Upper lobe of left lung (tissue), 6 donors: ENCODE measurements around the gene TAS2R30. TPM values are rescaled to one million over a fixed set of nuclear protein-coding genes. Genes with fewer than 3 reads are reported as not detected.

Experiments used
- ATAC-seq, 2 donors: fragments of 200-7000 bp; cut with Tn5 transposase; one replicate each; pipeline ENCODE4 v1.9.1; 2022; ENCODE audit warnings: mild to moderate bottlenecking in 2 of 2, moderate library complexity in 2 of 2; ENCODE audit not compliant: low FRiP score in 2 of 2
- DNase-seq, 2 donors: peaks; one replicate each; pipeline ENCODE4 v3.0.0-alpha.2; 2019 to 2020
- H3K27ac ChIP-seq, 4 donors: fragments of 200-600 bp; sonication (generic); one replicate each; pipeline ENCODE4 v1.5.1; 2016 to 2019
- H3K27me3 ChIP-seq, 4 donors: fragments of 200-600 bp; sonication (generic); one replicate each; pipeline ENCODE4 v1.5.1; 2017 to 2019
- H3K36me3 ChIP-seq, 4 donors: fragments of 200-600 bp; sonication (generic); one replicate each; pipeline ENCODE4 v1.5.1; 2016 to 2019
- H3K4me1 ChIP-seq, 4 donors: fragments of 200-600 bp; sonication (generic); one replicate each; pipeline ENCODE4 v1.5.1; 2018 to 2019
- H3K4me3 ChIP-seq, 4 donors: fragments of 200-600 bp; sonication (generic); one replicate each; pipeline ENCODE4 v1.5.1; 2017 to 2019; ENCODE audit warnings: mild to moderate bottlenecking in 2 of 4, moderate library complexity in 1 of 4
- H3K9me3 ChIP-seq, 4 donors: fragments of 200-600 bp; sonication (generic); one replicate each; pipeline ENCODE4 v1.5.1; 2018 to 2019
- CTCF ChIP-seq, 6 experiments: fragments of 450-650 bp in 4 of 6; fragments of 200-600 bp in 2 of 6; sonication (generic) in 2 of 6; IDR thresholded peaks; one replicate each; pipeline ENCODE4 v1.5.1; 2016 to 2019; ENCODE audit warnings: antibody characterized with exemption in 6 of 6
- EP300 ChIP-seq, 4 donors: sonication (generic); formaldehyde crosslinking; IDR thresholded peaks; one replicate each; pipeline ENCODE4 v1.5.1; 2017; ENCODE audit warnings: antibody characterized with exemption in 4 of 4, control low read depth in 2 of 4
- POLR2A ChIP-seq, 4 donors: fragments of 450-650 bp; IDR thresholded peaks; one replicate each; pipeline ENCODE4 v1.5.1; 2016 to 2017; ENCODE audit warnings: antibody characterized with exemption in 4 of 4, mild to moderate bottlenecking in 2 of 4
- POLR2AphosphoS5 ChIP-seq, 2 donors: sonication (generic); formaldehyde crosslinking; IDR thresholded peaks; one replicate each; pipeline ENCODE4 v1.5.1; 2017; ENCODE audit warnings: antibody characterized with exemption in 2 of 2
- WGBS, 2 donors: methylation state at CpG; one replicate each; pipeline ENCODE4 v1.1.5; 2017 to 2018; 5-methylcytosine and 5-hydroxymethylcytosine counted together
- small RNA-seq, 4 donors: library from RNA; depleted of rRNA; stranded (forward); fragments of <200 nt; gene quantifications; one replicate each; pipeline ENCODE3, GENCODE V24; 2016
- total RNA-seq, 6 donors: library from RNA; depleted of rRNA in 4 of 6; stranded (reverse); fragments of >200 nt in 4 of 6; gene quantifications; one replicate each; pipeline versions ENCODE4 v1.1.0 to v1.2.1, GENCODE V29; 2016 to 2021
- donor health status: DM: no; HTN: no; CAD: no; lungs with moderate emphysema.
- donor health status: DM: no; HTN: yes; CAD: no; lungs with severe emphysema.

The TAS2R30 gene
- total RNA-seq, 6 donors from 2014 or later = 1.4 to 20.2 (median 6.0) TPM

- Histone ChIP-seq H3K4me3 (no peak within 1 kb of the TSS), H3K9me3 (no peaks in the 10 kb centered on the region), H3K36me3 (no peaks in the 10 kb centered on the region), H3K4me1 (no peaks in the 10 kb centered on the region), H3K27ac (no peak within 1 kb of the TSS), H3K27me3 (no peaks in the 10 kb centered on the region)
- no peak for ATAC-seq
- no peak for TF ChIP-seq EP300 (IDR thresholded peaks at IDR 0.05)
- no peak for TF ChIP-seq POLR2AphosphoS5 (IDR thresholded peaks at IDR 0.05)
- TF ChIP-seq CTCF (IDR thresholded peaks at IDR 0.05) = no peak
- no peak for TF ChIP-seq POLR2A (IDR thresholded peaks at IDR 0.05)
- 95% methylated on average over 6 of the region's 6 CpGs for WGBS, 2 donors
- no peak for DNase-seq
These were observed 42.3 kb downstream of the TAS2R30 start, which contains the start of gene TAS2R43 for GRCh38 chr12:11092128-11092527. TAS2R43 (minus strand) TSS chr12:11092313; CDS start chr12:11092229, 84 bp downstream.

GRCh38 chr12:11089246-11089645 is 45.2 kb downstream of the TAS2R30 start:
- no peak for ATAC-seq
- no peaks in the 10 kb centered on the region for H3K36me3 ChIP-seq
- no peak for DNase-seq
- no peak overlapping the region for H3K27ac ChIP-seq
- TF ChIP-seq POLR2A (IDR thresholded peaks at IDR 0.05) = no peak
- no peak for TF ChIP-seq POLR2AphosphoS5 (IDR thresholded peaks at IDR 0.05)
- no peak for TF ChIP-seq CTCF (IDR thresholded peaks at IDR 0.05)
- no peak for TF ChIP-seq EP300 (IDR thresholded peaks at IDR 0.05)
- no peaks in the 10 kb centered on the region for H3K9me3 ChIP-seq
- no peaks in the 10 kb centered on the region for H3K4me1 ChIP-seq
- no peak overlapping the region for H3K4me3 ChIP-seq
- no peaks in the 10 kb centered on the region for H3K27me3 ChIP-seq
- 95 to 96% methylated on average over 5 of the region's 5 CpGs for WGBS, 2 donors

GRCh38 chr12:11085419-11085818 is 49.0 kb downstream of the TAS2R30 start:
- DNase-seq (no peak), ATAC-seq (no peak)
- Histone ChIP-seq H3K27ac (no peak overlapping the region), H3K36me3 (no peaks in the 10 kb centered on the region), H3K27me3 (no peaks in the 10 kb centered on the region), H3K4me1 (no peaks in the 10 kb centered on the region), H3K4me3 (no peak overlapping the region), H3K9me3 (peaks cover 0 to 8% (median 3%) of the 10 kb centered on the region in 4 donors)
- TF ChIP-seq EP300 (IDR thresholded peaks at IDR 0.05) (no peak), POLR2A (IDR thresholded peaks at IDR 0.05) (no peak), POLR2AphosphoS5 (IDR thresholded peaks at IDR 0.05) (no peak), CTCF (IDR thresholded peaks at IDR 0.05) (no peak)
- WGBS, 2 donors = 89 to 90% methylated on average over 3 of the region's 3 CpGs

Small RNAs within 50 kb of the gene (small RNA-seq; reads per million reads assigned to genes)
- 0 reads per million in 4 donors for gene AC018630.1

Other genes starting within 250 kb of the TAS2R30 start
- gene TAS2R13, start 225.1 kb downstream of the TAS2R30 start, total RNA-seq = 1 to 10 TPM in 4 of 6 donors, under 1 TPM in 2; 0.61 to 6.8 (median 2.5) TPM
- under 1 TPM in 1 of 6 donors, not detected in 5; 0.63 TPM for gene PRH2, start 205.4 kb downstream of the TAS2R30 start, total RNA-seq
- gene TAS2R14, start 195.4 kb downstream of the TAS2R30 start, total RNA-seq = 10 to 100 TPM in 1 of 6 donors, 1 to 10 TPM in 4, under 1 TPM in 1; 0.94 to 12.7 (median 2.8) TPM
- gene TAS2R50, start 147.7 kb downstream of the TAS2R30 start, total RNA-seq = 1 to 10 TPM in 4 of 6 donors, under 1 TPM in 1, not detected in 1; 0.67 to 6.2 (median 1.8) TPM
- 1 to 10 TPM in 5 of 6 donors, under 1 TPM in 1; 0.84 to 6.3 (median 2.4) TPM for gene TAS2R20, start 136.3 kb downstream of the TAS2R30 start, total RNA-seq
- 10 to 100 TPM in 2 of 6 donors, 1 to 10 TPM in 4; 1.2 to 17.8 (median 4.0) TPM for gene TAS2R19, start 112.0 kb downstream of the TAS2R30 start, total RNA-seq
- 1 to 10 TPM in 5 of 6 donors, under 1 TPM in 1; 0.81 to 9.5 (median 3.5) TPM for gene TAS2R31, start 103.2 kb downstream of the TAS2R30 start, total RNA-seq
- 1 to 10 TPM in 4 of 6 donors, under 1 TPM in 1, not detected in 1; 0.47 to 7.1 (median 2.2) TPM for gene TAS2R46, start 72.3 kb downstream of the TAS2R30 start, total RNA-seq
- 10 to 100 TPM in 1 of 6 donors, 1 to 10 TPM in 3, under 1 TPM in 1, not detected in 1; 0.52 to 10.5 (median 5.9) TPM for gene TAS2R43, start 42.3 kb downstream of the TAS2R30 start, total RNA-seq
- 1 to 10 TPM; 1.3 to 9.2 (median 8.1) TPM for gene SMIM10L1, start 36.5 kb upstream of the TAS2R30 start, total RNA-seq
- gene TAS2R42, start 52.3 kb upstream of the TAS2R30 start, total RNA-seq = not detected
- not detected for gene PRB3, start 135.1 kb upstream of the TAS2R30 start, total RNA-seq
- 1 to 10 TPM in 1 of 6 donors, not detected in 5; 2.4 TPM for gene PRB4, start 175.8 kb upstream of the TAS2R30 start, total RNA-seq